ENCODE results near the gene ATP8A1. TPM values are rescaled to one million over a fixed set of nuclear protein-coding genes. Genes with fewer than 3 reads are reported as not detected.

Gene ATP8A1
- total and polyA plus RNA-seq, 2 of the 8 experiments (the other 6 are each of a cell fraction or from before 2014, with no cell fraction given), result 3.7 to 14.9 TPM

- no peak overlapping the region for H3K56ac ChIP-seq (replicated peaks; ENCODE audit: insufficient read length, low read depth, low read length)
- no peak overlapping the region for H2BK120ac ChIP-seq (replicated peaks; ENCODE audit: low read depth, low read length)
- FAIRE-seq (no peak), DNase-seq (ENCODE audit: low read depth in 1 of 2, low spot score in 2 of 2) (no peak)
- H3K9me3 ChIP-seq (ENCODE audit: insufficient read depth in 2 of 2, low read depth in 1 of 2, low read length in 1 of 2), result no peaks in the 10 kb centered on the region
- no peak overlapping the region for H3K9ac ChIP-seq (replicated peaks in 1 of 4; ENCODE audit: extremely low read depth in 1 of 4, low read depth in 3 of 4, low read length in 3 of 4)
- no peaks in the 10 kb centered on the region for H3K79me1 ChIP-seq (ENCODE audit: low read depth, low read length)
- H4K5ac ChIP-seq (ENCODE audit: insufficient read length, low read depth, low read length), result no peak overlapping the region
- CTCF ChIA-PET (ENCODE audit: partially characterized antibody), result no interaction called here
- no peak overlapping the region for H3K4me3 ChIP-seq (ENCODE audit: extremely low read depth in 1 of 4, insufficient read depth in 2 of 4, low read depth in 3 of 4, low read length in 4 of 4)
- H4K91ac ChIP-seq (replicated peaks; ENCODE audit: insufficient read length, low read length), result no peak overlapping the region
- H2AFZ ChIP-seq (ENCODE audit: low read length), result no peak overlapping the region
- H2BK12ac ChIP-seq (ENCODE audit: low read depth, low read length), result no peak overlapping the region
- H3K18ac ChIP-seq (ENCODE audit: extremely low read depth, low read length), result no peak overlapping the region
- H3K4me2 ChIP-seq (ENCODE audit: insufficient read depth in 1 of 2, low read depth in 2 of 2, low read length in 2 of 2), result no peak overlapping the region
- H3K36me3 ChIP-seq (ENCODE audit: control insufficient read depth in 2 of 4, insufficient read depth in 4 of 4, low read length in 3 of 4), result no peaks in the 10 kb centered on the region
- peaks cover 10 to 24% (median 21%) of the 10 kb centered on the region in 4 experiments for H3K27me3 ChIP-seq (replicated peaks in 1 of 4; ENCODE audit: control insufficient read depth in 3 of 4, extremely low read depth in 1 of 4, insufficient read depth in 3 of 4, low read length in 3 of 4)
- 93% methylated on average over 4 of the region's 4 CpGs; no CpG with 5 or more reads in 1 of the 2 experiments for WGBS, 2 experiments (ENCODE audit: extremely low coverage in 1 of 2, insufficient coverage in 1 of 2, insufficient read length in 1 of 2, insufficient replicate concordance in 2 of 2, low coverage in 1 of 2, low lambda C conversion rate in 2 of 2, missing lambda C conversion rate in 1 of 2)
- H2AK5ac ChIP-seq (ENCODE audit: low read depth, low read length), result no peak overlapping the region
- no peaks in the 10 kb centered on the region for H4K20me1 ChIP-seq (replicated peaks in 1 of 2; ENCODE audit: control insufficient read depth in 1 of 2, insufficient read depth in 2 of 2, low read length in 2 of 2)
- H3K79me2 ChIP-seq (ENCODE audit: control insufficient read depth in 1 of 2, insufficient read depth in 2 of 2, low read length in 2 of 2), result no peaks in the 10 kb centered on the region
- H3K4ac ChIP-seq (replicated peaks; ENCODE audit: insufficient read length, low read depth, low read length), result no peak overlapping the region
- H3K23ac ChIP-seq (ENCODE audit: insufficient read length), result no peak overlapping the region
- peaks cover 11% of the 10 kb centered on the region for H3K23me2 ChIP-seq (ENCODE audit: low read depth, low read length)
- no peak overlapping the region for H3K14ac ChIP-seq (ENCODE audit: insufficient read length)
- peaks cover 0 to 18% (median 10%) of the 10 kb centered on the region in 4 experiments; a peak in 4 of 7 replicates for H3K4me1 ChIP-seq (replicated peaks in 1 of 4; ENCODE audit: control insufficient read depth in 3 of 4, insufficient read depth in 4 of 4, low read length in 3 of 4)
- POLR2A ChIA-PET (ENCODE audit: partially characterized antibody), result no interaction called here
- no peak overlapping the region for H2BK5ac ChIP-seq (ENCODE audit: low read depth, low read length)
- no peak overlapping the region for H2BK15ac ChIP-seq (ENCODE audit: low read length)
- H4K8ac ChIP-seq (ENCODE audit: extremely low read depth, insufficient read depth, low read length), result no peak overlapping the region
- no peak overlapping the region for H3K27ac ChIP-seq (ENCODE audit: low read depth, low read length)
- no peak overlapping the region for H2BK20ac ChIP-seq (ENCODE audit: low read length)
- no peak for TF ChIP-seq CEBPB (IDR thresholded peaks at IDR 0.05; ENCODE audit: low read depth, low read length)
These were observed 264.5 kb downstream of the ATP8A1 start for GRCh38 chr4:42392436-42392835.
